ENCODE measurements around the gene GAS6.

GAS6 gene

DNA sequence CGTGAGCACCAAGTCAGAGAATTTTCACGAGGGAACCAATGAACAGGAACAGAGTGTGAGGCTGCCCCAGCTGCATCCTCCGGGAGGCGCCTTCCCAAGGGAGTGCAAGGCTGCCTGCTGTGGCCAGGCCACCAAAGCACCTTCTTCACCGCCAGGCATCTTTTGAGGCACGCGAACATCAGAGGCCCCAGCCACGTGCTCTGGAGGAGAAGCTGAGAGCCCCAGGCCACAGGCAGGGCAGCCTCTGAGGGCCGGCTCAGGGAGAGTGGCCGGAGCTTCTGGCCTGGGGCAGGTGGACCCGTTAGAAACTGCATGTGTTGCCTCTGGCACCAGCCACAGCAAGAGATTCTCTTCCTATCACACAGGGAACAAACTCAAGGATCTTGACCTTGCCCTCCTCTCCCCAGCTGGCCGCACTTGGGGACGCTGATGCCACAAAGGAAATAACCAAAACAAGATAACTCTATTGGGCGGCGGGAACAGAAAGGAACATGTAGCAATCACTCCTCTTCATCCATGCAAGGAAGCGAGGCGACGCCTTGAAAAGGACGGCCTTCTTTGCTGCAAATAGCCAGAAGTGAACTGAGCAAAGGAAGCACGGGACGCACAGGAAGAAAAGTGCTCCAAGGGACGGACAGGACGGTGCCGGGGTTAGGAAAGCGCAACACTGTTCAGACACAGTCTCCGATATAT is 19.9 kb downstream of the GAS6 start:
- H3K4me3 ChIP-seq (ENCODE audit: low read depth, low read length), result no peak overlapping the region
- TF ChIP-seq, protein P1, sequence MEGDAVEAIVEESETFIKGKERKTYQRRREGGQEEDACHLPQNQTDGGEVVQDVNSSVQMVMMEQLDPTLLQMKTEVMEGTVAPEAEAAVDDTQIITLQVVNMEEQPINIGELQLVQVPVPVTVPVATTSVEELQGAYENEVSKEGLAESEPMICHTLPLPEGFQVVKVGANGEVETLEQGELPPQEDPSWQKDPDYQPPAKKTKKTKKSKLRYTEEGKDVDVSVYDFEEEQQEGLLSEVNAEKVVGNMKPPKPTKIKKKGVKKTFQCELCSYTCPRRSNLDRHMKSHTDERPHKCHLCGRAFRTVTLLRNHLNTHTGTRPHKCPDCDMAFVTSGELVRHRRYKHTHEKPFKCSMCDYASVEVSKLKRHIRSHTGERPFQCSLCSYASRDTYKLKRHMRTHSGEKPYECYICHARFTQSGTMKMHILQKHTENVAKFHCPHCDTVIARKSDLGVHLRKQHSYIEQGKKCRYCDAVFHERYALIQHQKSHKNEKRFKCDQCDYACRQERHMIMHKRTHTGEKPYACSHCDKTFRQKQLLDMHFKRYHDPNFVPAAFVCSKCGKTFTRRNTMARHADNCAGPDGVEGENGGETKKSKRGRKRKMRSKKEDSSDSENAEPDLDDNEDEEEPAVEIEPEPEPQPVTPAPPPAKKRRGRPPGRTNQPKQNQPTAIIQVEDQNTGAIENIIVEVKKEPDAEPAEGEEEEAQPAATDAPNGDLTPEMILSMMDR (IDR thresholded peaks at IDR 0.05; ENCODE audit: low read depth, low read length), result no peak

DNA sequence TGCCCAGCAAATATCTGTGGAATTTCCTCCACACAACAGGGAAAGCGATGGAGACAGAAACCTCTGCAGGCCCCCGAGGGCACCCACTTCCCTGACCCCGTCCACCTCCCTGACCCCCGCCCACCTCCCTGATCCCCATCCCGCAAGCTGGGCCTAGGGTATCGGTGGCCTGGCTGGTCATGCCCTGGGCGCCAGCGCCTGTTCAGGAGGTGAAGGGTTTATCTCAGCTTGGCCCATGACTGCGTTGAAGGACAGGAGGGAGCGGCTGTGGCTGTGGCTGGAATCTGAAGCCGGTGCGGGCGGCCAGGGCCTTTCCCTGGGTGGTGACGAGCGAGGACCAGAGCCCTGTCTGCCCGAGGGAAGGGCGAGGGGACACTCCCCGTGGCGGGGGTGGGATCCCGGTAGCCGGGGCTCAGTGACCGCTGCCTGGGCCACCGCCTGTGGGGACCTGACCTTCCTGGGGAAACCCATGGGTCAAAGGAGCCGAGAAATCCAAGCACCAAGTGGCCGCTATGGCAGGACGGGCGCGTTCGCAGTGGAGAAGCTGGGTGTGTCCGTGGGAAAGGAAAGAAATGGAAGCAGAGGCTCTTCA is 20.7 kb downstream of the GAS6 start:
- H3K4me3 ChIP-seq (ENCODE audit: low read depth, low read length), result no peak overlapping the region
- TF ChIP-seq, protein P1 (IDR thresholded peaks at IDR 0.05; ENCODE audit: low read depth, low read length), result no peak

DNA sequence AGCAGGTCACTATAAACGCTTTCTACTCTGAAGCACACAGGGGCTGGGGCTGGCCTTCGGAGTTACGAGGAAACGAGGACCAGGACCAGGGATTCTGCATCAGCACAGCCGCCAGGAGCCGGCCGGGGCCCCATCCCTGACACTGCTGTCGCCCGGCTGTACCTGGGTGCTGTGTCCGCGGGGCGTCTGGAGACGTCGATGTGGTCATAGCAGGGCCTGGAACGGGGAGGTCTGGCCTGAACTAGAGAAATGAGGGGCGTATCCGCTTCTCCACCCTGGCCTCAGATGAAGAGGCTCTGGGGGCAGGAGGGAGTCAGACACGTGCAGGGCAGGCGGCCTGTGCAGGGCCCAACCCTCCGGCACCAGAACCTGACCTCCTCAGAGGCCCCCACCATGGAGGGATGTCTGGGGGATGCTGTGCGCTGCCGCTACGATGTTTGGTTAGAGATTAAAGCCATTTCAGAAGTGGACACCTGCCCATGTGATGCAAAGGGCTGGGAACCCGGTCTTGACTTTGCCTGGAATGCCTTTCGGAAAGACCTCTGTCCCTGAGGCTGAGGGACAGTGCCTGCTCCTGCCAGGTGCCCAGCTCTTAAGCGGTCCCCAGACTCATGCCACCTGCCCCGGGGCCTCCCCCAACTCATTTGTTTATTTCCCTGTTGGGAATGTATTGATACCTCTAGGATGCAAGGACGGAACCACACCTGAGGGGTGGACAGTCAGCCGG is 21.4 kb downstream of the GAS6 start:
- H3K4me3 ChIP-seq (ENCODE audit: low read depth, low read length), result no peak overlapping the region
- TF ChIP-seq, protein P1 (IDR thresholded peaks at IDR 0.05; ENCODE audit: low read depth, low read length), result no peak

DNA sequence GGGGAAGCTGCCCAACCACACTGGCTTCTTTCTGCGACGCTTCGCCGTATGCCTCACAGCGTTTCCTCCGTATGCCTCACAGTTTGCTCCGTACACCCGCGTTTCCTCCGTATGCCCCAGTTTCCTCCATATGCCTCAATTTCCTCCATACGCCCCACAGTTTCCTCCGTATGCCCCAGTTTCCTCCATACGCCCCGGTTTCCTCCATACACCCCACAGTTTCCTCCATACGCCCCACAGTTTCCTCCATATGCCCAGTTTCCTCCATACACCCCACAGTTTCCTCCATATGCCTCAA is 22.6 kb downstream of the GAS6 start:
- TF ChIP-seq, protein P1 (IDR thresholded peaks at IDR 0.05; ENCODE audit: low read depth, low read length), result no peak
- H3K4me3 ChIP-seq (ENCODE audit: low read depth, low read length), result no peak overlapping the region

DNA sequence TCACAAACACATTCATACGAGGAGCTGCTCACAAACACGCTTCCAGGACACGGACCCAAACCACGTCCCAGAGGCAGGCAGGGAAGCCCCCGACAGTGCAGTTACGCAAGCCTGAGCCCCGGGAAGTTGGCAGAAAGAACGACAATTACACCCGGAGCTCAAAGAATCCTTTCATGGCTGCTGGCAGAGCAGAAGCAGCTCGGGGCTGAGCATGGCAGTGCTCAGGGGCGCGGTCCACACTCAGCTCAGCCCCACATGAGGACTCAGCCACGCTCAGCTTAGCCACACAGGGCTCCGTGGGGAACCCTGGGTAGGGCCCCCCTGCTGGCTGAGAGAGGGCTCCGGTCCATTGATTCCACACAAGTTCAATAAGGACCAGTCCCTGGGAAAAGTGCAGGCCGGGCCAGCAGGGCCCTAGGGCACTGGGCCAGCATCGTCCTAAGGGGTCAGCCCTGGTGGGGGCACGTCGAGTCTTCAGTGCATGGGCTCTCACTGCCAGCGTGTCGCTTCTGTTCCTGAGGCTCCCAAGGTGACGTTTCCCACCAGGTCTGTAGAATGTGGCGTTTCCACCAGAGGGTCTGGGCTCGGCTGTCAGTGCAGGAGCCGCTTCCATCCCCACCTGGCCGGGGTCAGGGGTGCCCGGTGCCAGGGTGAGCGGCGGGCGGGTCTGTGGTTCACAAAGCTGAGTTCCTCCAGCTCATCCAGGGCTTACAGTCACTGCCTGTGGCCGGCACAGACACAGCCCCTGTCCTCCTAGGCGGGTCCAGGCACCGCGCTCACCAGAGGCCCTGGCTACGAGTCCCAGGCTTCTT is 23.1 kb downstream of the GAS6 start:
- TF ChIP-seq, protein P1 (IDR thresholded peaks at IDR 0.05; ENCODE audit: low read depth, low read length), result no peak
- no peak overlapping the region for H3K4me3 ChIP-seq (ENCODE audit: low read depth, low read length)

DNA sequence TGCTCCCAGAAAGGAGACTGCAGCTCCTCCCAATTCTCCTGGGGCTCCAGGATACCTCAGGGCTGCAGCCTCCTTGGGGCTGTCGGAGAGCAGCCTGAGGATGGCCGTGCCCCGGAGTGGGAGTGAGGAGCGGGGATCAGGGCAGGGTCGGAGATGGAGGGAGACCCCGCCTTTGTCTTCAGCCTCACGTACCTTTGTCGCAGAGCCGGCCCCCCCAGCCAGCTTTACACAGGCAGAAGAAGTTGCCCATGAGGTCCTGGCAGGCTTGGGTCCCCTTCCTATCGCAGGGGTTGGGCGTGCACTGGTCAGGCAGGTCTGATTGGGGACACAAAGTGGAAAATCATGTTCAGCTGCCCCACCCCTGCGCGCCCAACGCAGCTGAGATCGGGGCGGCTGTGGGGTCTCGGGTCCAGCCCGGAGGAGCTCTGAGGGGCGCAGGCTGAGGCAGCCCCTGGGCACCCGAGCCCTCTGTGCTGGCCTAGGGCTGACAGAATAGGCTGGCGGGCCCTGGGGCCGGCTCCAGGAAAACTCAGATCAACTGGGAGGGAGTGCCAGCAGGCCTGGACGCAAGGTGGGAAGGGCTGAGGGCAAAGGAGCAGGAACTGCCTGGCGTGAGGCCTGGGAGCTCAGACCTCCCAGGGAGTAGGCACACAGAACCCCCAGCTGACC is 24.2 kb downstream of the GAS6 start:
- no peak overlapping the region for H3K4me3 ChIP-seq (ENCODE audit: low read depth, low read length)
- TF ChIP-seq, protein P1 (IDR thresholded peaks at IDR 0.05; ENCODE audit: low read depth, low read length), result no peak
